NCI-H510A treated with DMSO at 0.1 percent for 48 hours (cell line): ENCODE data around the gene SORL1.
"Not testable (repeated sequence)": the region's sequence is repeated elsewhere in the genome, so short reads cannot be mapped to it uniquely, and the experiment has no call there.

Source experiments
- DNase-seq: peaks from one replicate; lab custom pipeline; 2025; lab: John Stamatoyannopoulos, UW

SORL1 gene

GRCh38 chr11:121451986-121452608, at the start of gene SORL1:
Gene SORL1, plus strand, starts transcription at chr11:121452314. Its CDS starts 18 bp downstream, at chr11:121452332.
- DNase-seq = no peak

DNA sequence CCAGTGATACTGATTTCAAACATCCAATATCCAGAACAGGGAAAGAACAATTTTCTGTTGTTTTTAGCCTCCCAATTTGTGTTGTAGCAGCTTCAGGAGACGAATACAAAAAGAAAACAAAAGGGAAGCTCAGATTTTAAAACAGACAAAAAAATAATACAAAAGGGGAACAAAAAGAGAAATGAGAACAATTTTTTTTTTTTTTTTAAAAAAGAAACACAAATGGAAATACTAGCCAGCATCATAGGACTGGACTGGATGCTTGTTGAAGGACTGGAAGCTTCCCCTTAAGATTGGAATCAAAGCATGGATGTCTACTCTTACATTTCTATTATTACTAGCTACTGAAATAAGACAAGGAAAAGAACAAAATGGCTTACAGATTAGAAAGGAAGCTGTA, 46.5 kb upstream of the SORL1 start:
- DNase-seq = no peak

DNA sequence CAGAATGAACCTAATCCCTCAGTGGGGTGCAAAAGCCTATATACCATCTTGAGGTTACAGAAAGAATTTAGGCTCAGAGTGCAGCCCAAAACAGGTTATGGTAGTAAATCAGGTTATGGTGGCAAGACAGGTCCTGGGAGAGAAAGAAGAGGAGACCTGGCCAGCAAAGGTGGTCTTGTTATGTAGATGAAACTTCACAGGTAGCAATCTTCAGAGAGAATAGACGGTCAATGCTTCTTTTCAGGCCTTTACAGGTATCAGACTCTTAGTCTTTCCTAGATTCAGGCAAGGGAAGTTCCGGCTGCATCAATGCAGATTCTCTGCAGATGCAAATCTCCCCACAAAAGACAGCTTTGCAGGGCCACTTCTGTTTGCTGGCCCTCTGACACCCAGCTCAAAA, 45.8 kb upstream of the SORL1 start:
- DNase-seq = no peak

- DNase-seq = no peak
These were observed 43.3 kb upstream of the SORL1 start for GRCh38 chr11:121408830-121409229.

- DNase-seq = not testable (repeated sequence)
These were observed 42.1 kb upstream of the SORL1 start for GRCh38 chr11:121410041-121410440.

DNA sequence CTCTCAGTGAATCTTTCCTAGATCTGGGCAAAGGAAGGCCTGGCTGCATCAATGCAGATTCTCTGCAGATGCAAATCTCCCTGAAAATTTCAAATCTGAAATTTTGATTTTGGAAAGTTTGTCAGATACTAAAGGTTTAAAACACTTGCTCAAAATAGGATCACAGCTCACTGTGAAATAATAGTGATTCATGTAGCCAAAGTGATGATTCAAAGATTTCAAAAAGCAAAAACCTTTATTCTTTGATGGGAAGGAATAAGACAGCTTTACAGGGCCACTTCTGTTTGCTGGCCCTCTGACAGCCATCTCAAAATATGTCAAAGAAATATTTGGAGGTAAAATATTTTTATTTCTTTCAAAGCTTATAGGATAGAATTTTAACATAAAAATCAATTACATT, 40.8 kb upstream of the SORL1 start:
- DNase-seq = not testable (repeated sequence)

GRCh38 chr11:121412000-121412587, 40.0 kb upstream of the SORL1 start:
- no peak for DNase-seq

GRCh38 chr11:121412711-121413415, 39.3 kb upstream of the SORL1 start:
- no peak for DNase-seq

- DNase-seq = no peak
These were observed 37.8 kb upstream of the SORL1 start for GRCh38 chr11:121414141-121414913.

DNA sequence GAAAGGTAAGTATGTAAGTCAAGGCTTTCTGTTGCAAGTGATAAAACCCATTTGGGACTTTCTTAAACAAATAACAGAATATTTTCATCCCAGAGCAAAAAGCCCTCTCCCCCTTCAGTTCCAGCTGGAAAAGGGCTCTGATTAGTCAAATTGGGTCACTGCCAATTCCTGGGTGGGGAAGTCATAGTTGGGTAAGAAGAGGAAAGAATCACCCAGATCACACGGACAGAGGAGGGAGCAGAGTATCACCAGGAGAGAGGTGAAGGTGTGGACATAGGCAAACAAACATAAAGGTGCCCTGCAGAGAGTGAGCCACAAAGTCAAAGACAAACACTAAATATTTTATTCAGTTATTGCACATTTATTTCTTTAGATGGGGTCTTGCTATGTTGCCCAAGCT, 36.3 kb upstream of the SORL1 start:
- no peak for DNase-seq

GRCh38 chr11:121417055-121417551, 35.0 kb upstream of the SORL1 start:
- DNase-seq = no peak

DNA sequence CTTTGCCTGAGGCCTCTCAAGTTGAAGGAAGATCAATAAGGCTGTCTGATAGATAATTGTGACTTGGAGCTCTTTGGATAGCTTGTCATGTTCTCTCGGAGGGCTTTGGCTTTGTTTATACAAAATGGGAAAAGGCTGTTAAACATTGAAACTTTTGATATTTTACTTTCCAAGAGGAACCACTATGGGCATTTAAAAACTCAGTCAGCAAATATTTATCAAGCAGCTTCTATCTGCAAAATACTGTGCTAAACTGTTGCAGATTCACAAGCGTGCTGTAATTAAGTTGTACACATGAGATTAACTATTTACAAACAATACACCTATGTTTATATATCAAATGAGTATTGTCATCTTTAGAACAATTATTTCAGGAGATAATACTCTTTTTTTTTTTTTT, 34.5 kb upstream of the SORL1 start:
- DNase-seq = no peak

- no peak for DNase-seq
These were observed 33.4 kb upstream of the SORL1 start for GRCh38 chr11:121418625-121419114.

GRCh38 chr11:121419836-121420235, 32.3 kb upstream of the SORL1 start:
- no peak for DNase-seq

- DNase-seq = no peak
These were observed 31.7 kb upstream of the SORL1 start for GRCh38 chr11:121420398-121420797.

GRCh38 chr11:121421149-121421901, 30.8 kb upstream of the SORL1 start:
- no peak for DNase-seq

GRCh38 chr11:121422675-121423074, 29.4 kb upstream of the SORL1 start:
- DNase-seq = no peak

DNA sequence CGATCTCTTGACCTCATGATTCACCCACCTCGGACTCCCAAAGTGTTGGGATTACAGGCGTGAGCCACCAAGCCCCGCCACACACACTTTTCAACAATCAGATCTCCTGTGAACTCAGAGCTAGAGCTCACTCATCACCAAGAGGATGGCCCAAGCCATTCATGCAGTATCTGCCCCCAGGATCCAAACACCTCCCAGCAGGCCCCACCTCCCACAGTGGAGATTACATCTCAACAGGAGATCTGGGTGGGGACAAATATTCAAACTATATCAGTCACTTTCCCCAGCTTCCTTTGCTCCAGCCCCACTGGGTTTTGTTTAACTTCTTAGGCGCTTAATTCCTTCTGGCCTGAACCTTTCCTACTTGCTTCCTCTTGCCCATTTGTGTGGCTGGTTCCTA, 26.3 kb upstream of the SORL1 start:
- DNase-seq = no peak

GRCh38 chr11:121426476-121427399, 25.4 kb upstream of the SORL1 start:
- DNase-seq = no peak

GRCh38 chr11:121427400-121427744, 24.7 kb upstream of the SORL1 start:
- no peak for DNase-seq

DNA sequence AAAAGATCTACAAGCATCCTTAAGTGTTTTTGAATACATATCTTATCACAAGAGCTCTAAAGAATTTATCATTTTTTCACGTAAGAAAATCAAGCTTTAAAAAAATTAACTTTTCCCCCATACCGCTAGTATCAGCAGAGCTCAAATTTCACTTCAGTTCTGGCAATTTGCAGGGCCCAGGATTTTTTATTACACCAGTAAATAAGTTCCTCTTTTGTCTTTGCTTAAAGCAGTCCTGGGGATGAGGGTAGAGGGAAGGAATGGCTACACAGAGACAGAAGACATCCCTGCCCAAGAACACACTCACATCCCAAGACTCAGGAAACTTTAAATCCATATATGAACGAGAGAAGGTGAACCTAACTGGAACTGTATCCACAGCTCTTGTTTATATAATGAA, 22.6 kb upstream of the SORL1 start:
- DNase-seq = no peak
